BE2C (cell line): ENCODE results near the gene CREBRF.
"Not testable (repeated sequence)": the region's sequence is repeated elsewhere in the genome, so short reads cannot be mapped to it uniquely, and the experiment has no call there.

ENCODE experiments used
- DNase-seq: peaks from one replicate; pipeline ENCODE4 v3.0.0-alpha.2; 2020
- H3K27me3 ChIP-seq: fragments of 250-450 bp; sonication (Bioruptor Pico); 2 replicates; pipeline ENCODE4 v1.5.1; 2020; ENCODE audit warnings: mild to moderate bottlenecking
- H3K36me3 ChIP-seq: fragments of 250-450 bp; sonication (Bioruptor Pico); 2 replicates; pipeline ENCODE4 v1.5.1; 2020; ENCODE audit warnings: mild to moderate bottlenecking
- H3K4me1 ChIP-seq: fragments of 250-450 bp; sonication (Bioruptor Pico); 2 replicates; pipeline ENCODE4 v1.5.1; 2020
- H3K4me3 ChIP-seq: 2 replicates; pipeline ENCODE4 v1.5.1; 2011; ENCODE audit warnings: low read depth, low read length
- H3K9me3 ChIP-seq: fragments of 250-450 bp; sonication (Bioruptor Pico); 2 replicates; pipeline ENCODE4 v1.5.1; 2020
- CTCF ChIP-seq: IDR thresholded peaks from 2 replicates; pipeline ENCODE4 v1.5.1; 2012; ENCODE audit warnings: mild to moderate bottlenecking, low read depth, low read length

The CREBRF gene

GRCh38 chr5:173014671-173015070 is 41.5 kb upstream of the CREBRF start:
- Histone ChIP-seq H3K9me3 (no peaks in the 10 kb centered on the region), H3K36me3 (no peaks in the 10 kb centered on the region; the same call in 1 of the 2 replicates), H3K27me3 (no peaks in the 10 kb centered on the region), H3K4me1 (no peaks in the 10 kb centered on the region), H3K4me3 (no peak overlapping the region)
- no peak for TF ChIP-seq CTCF
- DNase-seq = no peak

GRCh38 chr5:173015192-173015591 is 41.0 kb upstream of the CREBRF start:
- Histone ChIP-seq H3K27me3 (no peaks in the 10 kb centered on the region), H3K4me1 (no peaks in the 10 kb centered on the region), H3K9me3 (no peaks in the 10 kb centered on the region), H3K36me3 (peaks cover 3% of the 10 kb centered on the region), H3K4me3 (no peak overlapping the region)
- DNase-seq = no peak
- no peak for TF ChIP-seq CTCF

- H3K4me3 ChIP-seq = no peak overlapping the region
These were observed 40.3 kb upstream of the CREBRF start for GRCh38 chr5:173015598-173016455.

GRCh38 chr5:173016598-173017046 is 39.5 kb upstream of the CREBRF start:
- no peak for TF ChIP-seq CTCF
- Histone ChIP-seq H3K36me3 (peaks cover 12% of the 10 kb centered on the region), H3K27me3 (no peaks in the 10 kb centered on the region), H3K4me1 (no peaks in the 10 kb centered on the region), H3K9me3 (no peaks in the 10 kb centered on the region), H3K4me3 (no peak overlapping the region)
- no peak for DNase-seq

More at GRCh38 chr5:173015598-173016455, 40.3 kb upstream of the CREBRF start:
- no peaks in the 10 kb centered on the region for H3K27me3 ChIP-seq
- H3K4me1 ChIP-seq = no peaks in the 10 kb centered on the region
- peaks cover 6% of the 10 kb centered on the region for H3K36me3 ChIP-seq
- H3K9me3 ChIP-seq = no peaks in the 10 kb centered on the region
- TF ChIP-seq CTCF = no peak
- no peak for DNase-seq

- not testable (repeated sequence) for H3K27me3 ChIP-seq, DNase-seq, H3K4me1 ChIP-seq, H3K4me3 ChIP-seq, H3K9me3 ChIP-seq
- H3K36me3 ChIP-seq = peaks cover 17% of the 10 kb centered on the region
These were observed 39.1 kb upstream of the CREBRF start for GRCh38 chr5:173017087-173017486.

- no peak for TF ChIP-seq CTCF
- Histone ChIP-seq H3K36me3 (peaks cover 24% of the 10 kb centered on the region), H3K4me3 (no peak overlapping the region), H3K27me3 (no peaks in the 10 kb centered on the region), H3K9me3 (no peaks in the 10 kb centered on the region), H3K4me1 (no peaks in the 10 kb centered on the region)
- DNase-seq = no peak
These were observed 37.8 kb upstream of the CREBRF start for GRCh38 chr5:173018358-173018757.
